ENCODE data around the gene MRC1.

The MRC1 gene

GRCh38 chr10:17842641-17843040 lies 33.5 kb downstream of the MRC1 start:
- no peak for DNase-seq (ENCODE audit: extremely low read depth in 1 of 2, low read depth in 1 of 2)

- no peak for DNase-seq (ENCODE audit: extremely low read depth in 1 of 2, low read depth in 1 of 2)
These were observed 38.6 kb downstream of the MRC1 start for GRCh38 chr10:17847585-17848296.

DNA sequence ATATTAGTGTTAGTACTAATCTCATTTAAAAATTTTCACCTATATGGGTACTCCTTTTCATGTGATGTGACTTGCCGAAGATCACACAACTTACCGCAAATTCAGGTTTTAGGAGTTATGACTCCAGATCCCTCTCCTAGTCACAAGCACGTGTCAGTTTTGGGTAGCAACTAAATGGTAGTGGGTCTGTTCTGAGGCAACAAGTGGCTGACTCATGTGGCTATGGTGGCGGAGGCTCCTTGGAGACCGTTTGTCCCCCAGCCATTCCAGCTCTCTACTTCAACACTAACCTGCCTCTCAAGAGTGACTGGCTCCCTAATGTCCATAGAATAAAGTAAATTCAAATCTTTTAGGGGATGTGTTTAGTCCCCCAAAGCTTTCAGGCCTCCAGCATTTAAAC lies 39.5 kb downstream of the MRC1 start:
- no peak for DNase-seq (ENCODE audit: extremely low read depth in 1 of 2, low read depth in 1 of 2)

DNA sequence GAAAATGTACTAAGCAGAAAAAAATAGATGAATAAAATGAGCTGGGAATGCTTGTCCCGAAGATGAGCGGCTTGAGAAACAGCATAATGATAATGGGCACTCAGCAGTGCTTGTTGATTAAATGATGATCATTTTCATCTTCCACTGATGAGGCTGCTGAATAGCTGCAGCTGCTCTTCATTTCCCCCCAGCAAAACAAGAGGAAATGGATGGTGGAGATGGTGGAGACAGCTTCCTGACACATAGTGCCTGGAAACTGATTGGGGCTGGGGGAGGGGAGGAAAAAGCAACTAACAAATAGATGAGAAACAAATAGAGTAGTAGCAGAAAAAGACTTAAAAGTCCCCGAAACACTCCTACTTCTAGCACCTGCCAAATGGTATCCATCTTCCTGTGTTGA lies 41.4 kb downstream of the MRC1 start:
- DNase-seq (ENCODE audit: extremely low read depth in 1 of 2, low read depth in 1 of 2) = no peak

GRCh38 chr10:17851611-17852010 lies 42.5 kb downstream of the MRC1 start:
- DNase-seq (ENCODE audit: extremely low read depth in 1 of 2, low read depth in 1 of 2) = no peak

DNA sequence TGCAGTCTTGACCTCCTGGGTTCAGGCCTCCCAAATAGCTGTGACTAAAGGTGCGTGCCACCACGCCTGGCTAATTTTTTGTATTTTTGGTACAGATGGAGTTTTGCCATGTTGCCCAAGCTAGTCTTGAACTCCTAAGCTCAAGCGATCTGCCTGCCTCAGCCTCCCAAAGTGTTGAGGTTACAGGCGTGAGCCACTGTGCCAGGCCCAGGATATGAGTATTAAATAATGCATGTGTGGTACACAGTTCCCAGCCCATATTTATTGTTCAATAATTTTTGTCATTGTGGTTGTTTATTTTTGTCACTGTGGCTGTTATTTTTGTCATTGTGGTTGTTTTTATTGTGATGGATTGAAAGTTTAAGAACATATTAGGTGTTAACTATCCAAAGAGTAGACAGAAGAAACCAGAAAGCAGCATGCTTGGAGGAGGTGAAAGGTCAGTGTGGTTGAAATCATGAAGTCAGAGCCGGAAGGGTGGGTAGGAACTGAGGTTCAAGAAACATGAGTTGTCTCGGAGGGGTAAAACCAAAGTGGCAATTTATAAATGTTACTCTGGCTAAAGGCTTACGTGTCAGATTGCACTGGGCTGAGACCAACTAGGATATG lies 45.0 kb downstream of the MRC1 start:
- no peak for DNase-seq (ENCODE audit: extremely low read depth in 1 of 2, low read depth in 1 of 2)

GRCh38 chr10:17857040-17857439 lies 47.9 kb downstream of the MRC1 start:
- no peak for DNase-seq (ENCODE audit: extremely low read depth in 1 of 2, low read depth in 1 of 2)

- no peak for DNase-seq (ENCODE audit: extremely low read depth in 1 of 2, low read depth in 1 of 2)
These were observed 50.5 kb downstream of the MRC1 start for GRCh38 chr10:17859492-17860156.

GRCh38 chr10:17861760-17862159 lies 52.6 kb downstream of the MRC1 start:
- DNase-seq (ENCODE audit: extremely low read depth in 1 of 2, low read depth in 1 of 2) = no peak

DNA sequence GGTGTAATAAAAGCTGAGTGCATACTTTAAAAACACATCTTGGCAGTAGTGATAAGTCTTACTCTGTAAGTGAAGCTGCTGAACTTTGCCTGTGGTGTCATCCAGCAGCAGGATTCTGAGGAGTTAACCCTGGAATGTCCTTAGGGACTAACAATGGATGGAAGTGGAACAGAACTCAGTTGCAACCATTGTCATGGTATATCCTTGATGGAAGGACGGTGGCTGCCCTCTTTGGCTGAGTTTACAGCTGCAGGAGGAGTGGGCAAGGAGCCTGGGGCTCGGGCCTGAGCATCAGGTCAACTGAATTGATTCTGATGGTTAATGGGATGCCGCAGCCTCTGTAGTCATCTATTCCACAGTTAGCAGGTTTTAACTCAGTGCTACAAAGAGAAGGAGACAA lies 56.2 kb downstream of the MRC1 start:
- DNase-seq (ENCODE audit: extremely low read depth in 1 of 2, low read depth in 1 of 2) = no peak

DNA sequence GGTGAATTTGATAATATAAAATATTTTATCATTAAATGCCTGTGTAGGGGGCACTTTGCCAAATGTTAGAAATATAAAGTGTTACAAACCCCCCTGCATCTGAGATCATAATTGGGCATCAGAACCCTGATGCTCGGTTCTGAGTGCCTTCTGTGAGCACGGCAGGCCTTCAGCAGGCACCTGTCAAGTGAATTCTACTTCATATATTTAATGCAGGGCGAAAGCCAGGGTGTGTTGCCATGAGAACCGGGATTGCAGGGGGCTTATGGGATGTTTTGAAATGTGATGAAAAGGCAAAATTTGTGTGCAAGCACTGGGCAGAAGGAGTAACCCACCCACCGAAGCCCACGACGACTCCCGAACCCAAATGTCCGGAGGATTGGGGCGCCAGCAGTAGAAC lies 57.2 kb downstream of the MRC1 start:
- no peak for DNase-seq (ENCODE audit: extremely low read depth in 1 of 2, low read depth in 1 of 2)

- no peak for DNase-seq (ENCODE audit: extremely low read depth in 1 of 2, low read depth in 1 of 2)
These were observed 57.9 kb downstream of the MRC1 start for GRCh38 chr10:17867056-17867455.

DNA sequence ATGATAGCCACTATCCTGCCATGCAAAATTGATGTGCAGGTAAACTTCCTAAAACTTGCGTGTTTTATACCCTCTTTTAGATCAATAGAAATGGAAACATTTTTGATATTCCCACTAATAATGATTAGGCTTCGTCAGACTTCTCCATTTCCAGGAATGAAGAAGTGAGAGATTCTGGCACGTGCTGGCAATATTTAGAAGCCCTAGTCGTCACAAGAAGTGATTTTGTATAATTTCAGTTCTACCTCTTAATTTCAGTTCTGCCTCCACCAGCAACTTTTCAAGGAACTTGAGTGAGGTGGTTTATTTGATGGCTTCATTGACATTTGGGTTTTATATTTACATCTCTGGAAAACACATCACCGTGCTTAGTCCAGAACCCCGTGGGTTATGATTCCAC lies 61.9 kb downstream of the MRC1 start:
- no peak for DNase-seq (ENCODE audit: extremely low read depth in 1 of 2, low read depth in 1 of 2)

GRCh38 chr10:17872191-17873091 lies 63.3 kb downstream of the MRC1 start:
- DNase-seq (ENCODE audit: extremely low read depth in 1 of 2, low read depth in 1 of 2) = no peak

DNA sequence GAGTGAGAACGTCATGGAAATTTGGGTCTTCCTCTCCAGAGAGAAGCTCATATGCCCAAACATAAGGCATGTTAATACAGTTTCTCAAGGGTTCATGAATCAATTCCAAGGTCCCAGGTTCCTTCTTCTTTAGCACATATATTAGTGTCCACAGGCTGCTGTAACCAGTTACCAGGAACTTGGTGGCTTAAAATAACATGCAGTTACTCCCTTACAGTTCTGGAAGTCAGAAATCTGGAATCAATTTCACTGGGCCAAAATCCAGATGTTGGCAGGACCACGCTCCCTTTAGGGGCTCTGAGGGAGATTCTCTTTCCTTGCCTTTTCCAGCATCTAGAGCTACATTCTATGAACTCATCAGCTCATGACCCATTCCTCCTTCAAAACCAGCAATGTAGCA lies 64.8 kb downstream of the MRC1 start:
- no peak for DNase-seq (ENCODE audit: extremely low read depth in 1 of 2, low read depth in 1 of 2)

- no peak for DNase-seq (ENCODE audit: extremely low read depth in 1 of 2, low read depth in 1 of 2)
These were observed 68.0 kb downstream of the MRC1 start for GRCh38 chr10:17877121-17877520.

DNA sequence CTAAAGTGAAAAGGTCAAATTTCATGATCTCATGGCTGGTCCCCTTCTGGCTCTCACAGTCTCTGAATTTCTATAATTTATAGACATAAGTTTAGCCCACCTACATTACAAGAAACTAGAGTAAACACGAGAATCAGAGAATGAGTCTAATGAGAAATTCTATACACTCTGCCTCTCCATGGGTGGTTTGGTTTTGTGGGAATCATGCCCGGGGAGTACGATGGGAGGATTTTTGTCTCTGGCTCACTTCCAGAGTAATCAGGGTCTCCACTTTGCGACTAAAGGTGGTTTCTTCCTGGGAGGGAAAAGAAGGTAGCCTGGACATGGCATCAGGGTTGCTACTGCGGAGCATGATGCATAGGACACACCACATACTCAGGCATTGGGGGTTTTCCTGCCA lies 69.7 kb downstream of the MRC1 start:
- no peak for DNase-seq (ENCODE audit: extremely low read depth in 1 of 2, low read depth in 1 of 2)

GRCh38 chr10:17880601-17881000 lies 71.5 kb downstream of the MRC1 start:
- DNase-seq (ENCODE audit: extremely low read depth in 1 of 2, low read depth in 1 of 2) = no peak

DNA sequence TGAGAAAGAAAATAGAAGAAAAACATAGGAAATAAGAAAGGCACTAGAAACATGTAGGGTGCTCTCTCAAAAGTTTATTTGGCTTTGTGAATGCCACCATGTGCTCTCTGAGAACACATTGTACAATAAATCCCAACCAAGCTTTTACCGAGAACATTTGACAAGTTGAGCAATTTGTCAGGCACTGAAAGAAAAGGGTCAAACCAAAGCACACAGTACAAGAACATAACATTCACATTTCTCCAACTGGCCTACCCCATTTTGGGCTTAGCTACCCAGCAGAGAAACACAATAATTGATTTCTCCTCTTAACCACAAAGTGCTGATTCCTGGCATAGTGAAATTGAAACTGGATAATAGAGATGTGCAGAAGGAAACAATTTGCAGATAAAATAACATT lies 73.4 kb downstream of the MRC1 start:
- DNase-seq (ENCODE audit: extremely low read depth in 1 of 2, low read depth in 1 of 2) = no peak

GRCh38 chr10:17883621-17884020 lies 74.5 kb downstream of the MRC1 start:
- DNase-seq (ENCODE audit: extremely low read depth in 1 of 2, low read depth in 1 of 2) = no peak

DNA sequence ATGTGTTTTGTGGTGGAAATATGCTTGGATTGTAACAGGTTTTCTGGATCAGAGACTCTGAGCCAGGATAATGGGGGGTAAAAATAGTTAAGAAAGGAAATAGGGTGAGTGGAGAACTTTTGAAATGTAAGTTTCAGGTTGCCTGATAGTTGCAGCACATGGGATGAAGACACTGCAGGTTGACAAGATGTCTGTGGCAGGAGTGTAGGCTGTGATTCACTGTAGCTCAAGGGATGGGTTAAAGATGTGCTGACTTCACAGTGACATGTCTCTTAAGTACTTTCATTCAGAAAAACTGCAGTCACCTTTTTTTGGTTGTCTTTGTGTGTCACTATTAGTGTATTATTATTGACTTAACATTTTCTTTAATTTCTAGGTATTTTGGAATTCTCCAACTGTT lies 79.0 kb downstream of the MRC1 start:
- DNase-seq (ENCODE audit: extremely low read depth in 1 of 2, low read depth in 1 of 2) = no peak

All from stimulated activated CD8-positive, alpha-beta memory T cell treated with anti-CD3 and anti-CD28 coated beads, Interleukin-7, amount 100 ng/mL, for 48 hours (primary cell).